ENCODE measurements around the gene MGMT. TPM values are rescaled to one million over a fixed set of nuclear protein-coding genes. Genes with fewer than 3 reads are reported as not detected.

MGMT gene
- total and polyA plus RNA-seq, 2 of the 4 experiments (the other 2 are of a cell fraction): 11.5 to 17.8 TPM

DNA sequence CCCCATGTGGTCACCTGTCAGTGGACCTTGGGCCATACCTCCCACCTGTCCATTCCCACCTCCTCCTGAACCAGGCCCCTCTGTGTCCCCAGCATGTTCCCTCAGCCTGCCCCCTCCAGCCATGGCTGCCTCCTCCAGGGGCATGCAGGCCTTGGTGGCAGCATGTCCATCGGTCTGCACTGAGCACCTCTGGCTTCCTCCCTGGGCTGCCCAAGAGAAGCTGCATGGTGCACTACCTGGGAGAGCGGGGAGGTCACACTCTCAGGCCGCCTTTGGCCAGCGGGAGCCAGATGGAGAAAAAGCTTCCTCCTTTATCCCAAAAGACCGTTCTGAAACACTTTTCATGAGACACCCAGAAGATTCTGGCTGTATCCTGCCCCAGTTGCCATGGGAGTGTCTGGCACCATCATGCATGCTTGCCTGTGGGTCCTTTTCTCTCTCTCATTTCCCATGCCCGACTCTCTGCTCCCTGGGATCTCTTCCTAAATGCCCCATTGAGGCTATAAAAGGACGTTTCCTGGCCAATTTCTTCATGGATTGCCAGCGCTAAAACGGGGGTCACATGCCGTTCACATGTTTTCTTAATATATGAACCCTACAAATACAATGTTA, 45.5 kb upstream of the MGMT start:
- Histone ChIP-seq H3K18ac (ENCODE audit: low read depth, low read length) (no peak overlapping the region), H2AFZ (replicated peaks; ENCODE audit: low read length, poor library complexity) (no peak overlapping the region), H2BK15ac (ENCODE audit: low read depth, low read length) (no peak overlapping the region), H3K9me3 (ENCODE audit: control insufficient read depth, insufficient read depth, low read length) (no peaks in the 10 kb centered on the region; the same call in 1 of the 2 replicates), H4K8ac (ENCODE audit: low read depth in 2 of 2, low read length in 2 of 2) (no peak overlapping the region), H3K4me1 (ENCODE audit: control insufficient read depth, insufficient read depth, low read length) (no peaks in the 10 kb centered on the region), H3K9me1 (ENCODE audit: insufficient read depth, low read length) (no peaks in the 10 kb centered on the region), H2BK5ac (ENCODE audit: low read depth, low read length, poor library complexity, severe bottlenecking) (no peak overlapping the region), H3K4me2 (ENCODE audit: low read depth, low read length) (no peak overlapping the region), H3K27me3 (ENCODE audit: control insufficient read depth, insufficient read depth, low read length) (no peaks in the 10 kb centered on the region), H2BK120ac (ENCODE audit: low read depth, low read length) (no peak overlapping the region), H3K4ac (ENCODE audit: low read depth, low read length) (no peak overlapping the region), H4K5ac (ENCODE audit: low read depth, low read length) (no peak overlapping the region), H2AK5ac (ENCODE audit: low read depth, low read length) (no peak overlapping the region), H3K4me3 (ENCODE audit: insufficient read depth, low read depth, low read length) (no peak overlapping the region), H3K36me3 (ENCODE audit: control insufficient read depth, insufficient read depth, low read length) (no peaks in the 10 kb centered on the region), H4K91ac (ENCODE audit: insufficient read depth, low read depth, low read length) (no peak overlapping the region), H3K23ac (ENCODE audit: low read depth, low read length) (no peak overlapping the region), H3K79me1 (ENCODE audit: low read depth in 1 of 2, low read length in 2 of 2) (no peaks in the 10 kb centered on the region), H3K9ac (ENCODE audit: low read depth, low read length) (no peak overlapping the region), H3K56ac (ENCODE audit: extremely low read depth, insufficient read depth, low read length) (no peak overlapping the region), H3K27ac (ENCODE audit: insufficient read depth, low read length) (no peak overlapping the region), H2BK20ac (ENCODE audit: low read depth, low read length) (no peak overlapping the region), H2AK9ac (replicated peaks; ENCODE audit: low read depth, low read length, poor library complexity) (no peak overlapping the region), H3K14ac (replicated peaks; ENCODE audit: low read depth, low read length) (no peak overlapping the region), H4K20me1 (ENCODE audit: insufficient read depth, low read length) (no peaks in the 10 kb centered on the region)
- ATAC-seq (ENCODE audit: low read depth) (no peak), DNase-seq (no peak)
- ChIA-PET POLR2A (ENCODE audit: unreplicated experiment) (interaction anchor here (0.5 kb wide), 1 partner anchor 296 kb away, joined by 3 read pairs; no protein-coding TSS in a partner anchor), CTCF (no interaction called here)
- WGBS, 2 experiments (ENCODE audit: extremely low coverage in 2 of 2, insufficient read length in 1 of 2): 53% methylated on average over 3 of the region's 10 CpGs; no CpG with 5 or more reads in 1 of the 2 experiments
- in situ Hi-C loops (cut with MboI; ENCODE audit: low sequenced_read_pairs) (no loop called here), dilution Hi-C loops (cut with HindIII; ENCODE audit: low sequenced_read_pairs, unreplicated experiment) (no loop called here), intact Hi-C loops (cut with micrococcal nuclease) (no loop called here)
- BruUV-seq (replicated peaks): no TSS peak
- no peak for TF ChIP-seq SMC3 (IDR thresholded peaks at IDR 0.05; ENCODE audit: low read depth, low read length)
- TF ChIP-seq, protein P1, sequence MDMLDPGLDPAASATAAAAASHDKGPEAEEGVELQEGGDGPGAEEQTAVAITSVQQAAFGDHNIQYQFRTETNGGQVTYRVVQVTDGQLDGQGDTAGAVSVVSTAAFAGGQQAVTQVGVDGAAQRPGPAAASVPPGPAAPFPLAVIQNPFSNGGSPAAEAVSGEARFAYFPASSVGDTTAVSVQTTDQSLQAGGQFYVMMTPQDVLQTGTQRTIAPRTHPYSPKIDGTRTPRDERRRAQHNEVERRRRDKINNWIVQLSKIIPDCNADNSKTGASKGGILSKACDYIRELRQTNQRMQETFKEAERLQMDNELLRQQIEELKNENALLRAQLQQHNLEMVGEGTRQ (IDR thresholded peaks at IDR 0.05; ENCODE audit: low read depth, low read length): no peak
- TF ChIP-seq CEBPB (IDR thresholded peaks at IDR 0.05; ENCODE audit: low read depth, low read length): no peak
- TF ChIP-seq RCOR1 (IDR thresholded peaks at IDR 0.05; ENCODE audit: insufficient replicate concordance, low read length): no peak
- no peak for TF ChIP-seq RFX5 (IDR thresholded peaks at IDR 0.05; ENCODE audit: low read depth, low read length)
- no peak for TF ChIP-seq POLR2A (IDR thresholded peaks at IDR 0.05; ENCODE audit: low read depth, low read length)
- no peak for TF ChIP-seq RAD21 (IDR thresholded peaks at IDR 0.05; ENCODE audit: low read length)
- TF ChIP-seq MAZ (IDR thresholded peaks at IDR 0.05; ENCODE audit: borderline replicate concordance, low read depth, low read length): no peak
- no peak for TF ChIP-seq BHLHE40 (IDR thresholded peaks at IDR 0.05; ENCODE audit: low read depth, low read length)
- no peak for TF ChIP-seq FOS (IDR thresholded peaks at IDR 0.05; ENCODE audit: low read depth, low read length)
- no peak for TF ChIP-seq CTCF (conservative IDR thresholded peaks at IDR 0.05; ENCODE audit: low read depth, low read length)

Measured in IMR-90 (cell line).